OCI-LY7 (cell line): ENCODE measurements around the gene NAA38.

Source experiments
- CTCF ChIP-seq: fragments of 200-600 bp; sonication (generic); conservative IDR thresholded peaks from 2 replicates; pipeline ENCODE4 v1.5.1; 2014; ENCODE audit warnings: mild to moderate bottlenecking, antibody characterized with exemption, low read length, moderate library complexity, mixed read lengths
- EZH2phosphoT487 ChIP-seq: fragments of 200-600 bp; sonication (generic); IDR thresholded peaks from 2 replicates; pipeline ENCODE4 v1.6.1; 2018; ENCODE audit warnings: low read depth, borderline replicate concordance, mild to moderate bottlenecking, mixed run types, antibody characterized with exemption, low read length, moderate library complexity, mixed read lengths

GRCh38 chr17:7885367-7886226, 28.2 kb upstream of the NAA38 start:
- TF ChIP-seq CTCF (no peak), EZH2phosphoT487 (no peak)
